ENCODE measurements around the gene ZBTB20. TPM values are rescaled to one million over a fixed set of nuclear protein-coding genes. Genes with fewer than 3 reads are reported as not detected.
A peak's percentile ranks its signal among the peaks of the same experiment; 100 is the strongest.

The ZBTB20 gene
- total and polyA plus RNA-seq, 2 of the 4 experiments (the other 2 are of a cell fraction): 0.75 to 14.7 TPM

GRCh38 chr3:114823061-114823460 is 324.0 kb downstream of the ZBTB20 start:
- Histone ChIP-seq H2BK120ac (ENCODE audit: low read depth, low read length) (no peak overlapping the region), H3K27me3 (ENCODE audit: control insufficient read depth, insufficient read depth, low read length) (no peaks in the 10 kb centered on the region), H2AK9ac (replicated peaks; ENCODE audit: low read depth, low read length, poor library complexity) (no peak overlapping the region), H3K79me1 (ENCODE audit: low read depth in 1 of 2, low read length in 2 of 2) (no peaks in the 10 kb centered on the region; a peak in 1 of 4 replicates), H2BK5ac (ENCODE audit: low read depth, low read length, poor library complexity, severe bottlenecking) (no peak overlapping the region), H4K20me1 (ENCODE audit: insufficient read depth, low read length) (no peaks in the 10 kb centered on the region), H3K23ac (ENCODE audit: low read depth, low read length) (no peak overlapping the region), H2BK20ac (ENCODE audit: low read depth, low read length) (peak overlapping the region; percentile 61; the same call in 1 of the 2 replicates), H3K9ac (ENCODE audit: low read depth, low read length) (no peak overlapping the region), H3K4me2 (ENCODE audit: low read depth, low read length) (no peak overlapping the region), H3K4me1 (ENCODE audit: control insufficient read depth, insufficient read depth, low read length) (no peaks in the 10 kb centered on the region), H4K91ac (ENCODE audit: insufficient read depth, low read depth, low read length) (no peak overlapping the region), H2AK5ac (ENCODE audit: low read depth, low read length) (no peak overlapping the region), H4K5ac (ENCODE audit: low read depth, low read length) (no peak overlapping the region), H3K4me3 (ENCODE audit: insufficient read depth, low read depth, low read length) (no peak overlapping the region), H4K8ac (ENCODE audit: low read depth in 2 of 2, low read length in 2 of 2) (no peak overlapping the region), H2AFZ (replicated peaks; ENCODE audit: low read length, poor library complexity) (no peak overlapping the region), H3K9me3 (ENCODE audit: control insufficient read depth, insufficient read depth, low read length) (no peaks in the 10 kb centered on the region), H3K36me3 (ENCODE audit: control insufficient read depth, insufficient read depth, low read length) (no peaks in the 10 kb centered on the region), H3K4ac (ENCODE audit: low read depth, low read length) (no peak overlapping the region), H3K9me1 (ENCODE audit: insufficient read depth, low read length) (no peaks in the 10 kb centered on the region), H3K27ac (ENCODE audit: insufficient read depth, low read length) (no peak overlapping the region), H3K56ac (ENCODE audit: extremely low read depth, insufficient read depth, low read length) (no peak overlapping the region), H3K14ac (replicated peaks; ENCODE audit: low read depth, low read length) (no peak overlapping the region), H3K18ac (ENCODE audit: low read depth, low read length) (no peak overlapping the region), H2BK15ac (ENCODE audit: low read depth, low read length) (no peak overlapping the region)
- POLR2A ChIA-PET (ENCODE audit: unreplicated experiment): no interaction called here
- ATAC-seq (ENCODE audit: low read depth) (no peak), DNase-seq (no peak)
- CTCF ChIA-PET: interaction anchor here (1.2 kb wide), 1 partner anchor 269 kb away, joined by 3 read pairs; no protein-coding TSS in a partner anchor
- BruUV-seq (replicated peaks): no TSS peak
- dilution Hi-C loops (cut with HindIII; ENCODE audit: low sequenced_read_pairs, unreplicated experiment) (no loop called here), intact Hi-C loops (cut with micrococcal nuclease) (loop anchor here (2.0 kb wide), 1 partner anchor 442 kb away; no protein-coding TSS in a partner anchor), in situ Hi-C loops (cut with MboI; ENCODE audit: low sequenced_read_pairs) (no loop called here)
- TF ChIP-seq SMC3 (IDR thresholded peaks at IDR 0.05; ENCODE audit: low read depth, low read length) (no peak), RCOR1 (IDR thresholded peaks at IDR 0.05; ENCODE audit: insufficient replicate concordance, low read length) (no peak)

Data from IMR-90 (cell line).